HG03103 (cell line): ENCODE measurements around the gene ACP6.
"Not testable (repeated sequence)": the region's sequence is repeated elsewhere in the genome, so short reads cannot be mapped to it uniquely, and the experiment has no call there.

Source experiments
- ATAC-seq: cut with Tn5 transposase; IDR thresholded peaks from one replicate; pipeline ENCODE4 v1.9.1; 2021; ENCODE audit warnings: low read depth; ENCODE audit not compliant: unreplicated experiment

The ACP6 gene

DNA sequence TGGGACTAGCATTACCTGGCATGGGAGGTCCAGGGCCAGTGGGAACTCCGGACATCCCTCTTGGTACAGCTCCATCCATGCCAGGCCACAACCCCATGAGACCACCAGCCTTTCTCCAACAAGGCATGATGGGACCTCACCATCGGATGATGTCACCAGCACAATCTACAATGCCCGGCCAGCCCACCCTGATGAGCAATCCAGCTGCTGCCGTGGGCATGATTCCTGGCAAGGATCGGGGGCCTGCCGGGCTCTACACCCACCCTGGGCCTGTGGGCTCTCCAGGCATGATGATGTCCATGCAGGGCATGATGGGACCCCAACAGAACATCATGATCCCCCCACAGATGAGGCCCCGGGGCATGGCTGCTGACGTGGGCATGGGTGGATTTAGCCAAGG, 45.8 kb downstream of the ACP6 start:
- no peak for ATAC-seq

DNA sequence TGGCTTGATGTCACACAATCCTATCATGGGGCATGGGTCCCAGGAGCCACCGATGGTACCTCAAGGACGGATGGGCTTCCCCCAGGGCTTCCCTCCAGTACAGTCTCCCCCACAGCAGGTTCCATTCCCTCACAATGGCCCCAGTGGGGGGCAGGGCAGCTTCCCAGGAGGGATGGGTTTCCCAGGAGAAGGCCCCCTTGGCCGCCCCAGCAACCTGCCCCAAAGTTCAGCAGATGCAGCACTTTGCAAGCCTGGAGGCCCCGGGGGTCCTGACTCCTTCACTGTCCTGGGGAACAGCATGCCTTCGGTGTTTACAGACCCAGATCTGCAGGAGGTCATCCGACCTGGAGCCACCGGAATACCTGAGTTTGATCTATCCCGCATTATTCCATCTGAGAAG, 46.3 kb downstream of the ACP6 start:
- no peak for ATAC-seq

DNA sequence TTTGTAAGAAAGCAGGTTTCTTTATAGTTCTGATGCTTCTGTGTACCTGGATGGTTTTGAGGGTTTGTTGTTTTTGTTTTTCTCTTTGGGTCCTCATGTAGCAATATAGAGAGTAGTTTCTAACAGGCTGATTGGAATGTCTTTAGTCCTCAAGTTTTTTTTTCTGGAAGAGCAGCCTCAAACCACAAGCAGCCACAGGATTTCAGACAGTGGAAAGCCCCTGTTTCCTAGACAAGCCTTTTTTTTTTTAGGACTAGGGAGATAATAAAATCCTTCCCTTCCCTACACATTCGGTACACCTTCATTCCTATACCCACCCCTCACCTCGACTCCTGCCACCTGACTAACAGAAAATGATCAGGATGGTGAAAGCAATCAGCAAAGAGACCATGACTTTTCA, 47.6 kb downstream of the ACP6 start:
- ATAC-seq, result no peak

DNA sequence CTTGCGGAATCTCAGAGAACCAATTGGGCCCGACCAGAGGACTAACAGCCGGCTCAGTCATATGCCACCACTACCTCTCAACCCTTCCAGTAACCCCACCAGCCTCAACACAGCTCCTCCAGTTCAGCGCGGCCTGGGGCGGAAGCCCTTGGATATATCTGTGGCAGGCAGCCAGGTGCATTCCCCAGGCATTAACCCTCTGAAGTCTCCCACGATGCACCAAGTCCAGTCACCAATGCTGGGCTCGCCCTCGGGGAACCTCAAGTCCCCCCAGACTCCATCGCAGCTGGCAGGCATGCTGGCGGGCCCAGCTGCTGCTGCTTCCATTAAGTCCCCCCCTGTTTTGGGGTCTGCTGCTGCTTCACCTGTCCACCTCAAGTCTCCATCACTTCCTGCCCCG, 49.8 kb downstream of the ACP6 start:
- ATAC-seq, result no peak

DNA sequence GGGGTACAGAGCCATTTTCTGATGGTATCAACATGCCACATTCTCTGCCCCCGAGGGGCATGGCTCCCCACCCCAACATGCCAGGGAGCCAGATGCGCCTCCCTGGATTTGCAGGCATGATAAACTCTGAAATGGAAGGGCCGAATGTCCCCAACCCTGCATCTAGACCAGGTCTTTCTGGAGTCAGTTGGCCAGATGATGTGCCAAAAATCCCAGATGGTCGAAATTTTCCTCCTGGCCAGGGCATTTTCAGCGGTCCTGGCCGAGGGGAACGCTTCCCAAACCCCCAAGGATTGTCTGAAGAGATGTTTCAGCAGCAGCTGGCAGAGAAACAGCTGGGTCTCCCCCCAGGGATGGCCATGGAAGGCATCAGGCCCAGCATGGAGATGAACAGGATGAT, 50.6 kb downstream of the ACP6 start:
- ATAC-seq, result no peak

DNA sequence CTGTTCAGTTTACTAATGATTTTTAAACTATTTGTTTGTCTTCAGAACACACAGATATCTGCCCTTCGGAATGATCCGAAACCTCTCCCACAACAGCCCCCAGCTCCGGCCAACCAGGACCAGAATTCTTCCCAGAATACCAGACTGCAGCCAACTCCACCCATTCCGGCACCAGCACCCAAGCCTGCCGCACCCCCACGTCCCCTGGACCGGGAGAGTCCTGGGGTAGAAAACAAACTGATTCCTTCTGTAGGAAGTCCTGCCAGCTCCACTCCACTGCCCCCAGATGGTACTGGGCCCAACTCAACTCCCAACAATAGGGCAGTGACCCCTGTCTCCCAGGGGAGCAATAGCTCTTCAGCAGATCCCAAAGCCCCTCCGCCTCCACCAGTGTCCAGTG, 51.6 kb downstream of the ACP6 start:
- ATAC-seq, result no peak

DNA sequence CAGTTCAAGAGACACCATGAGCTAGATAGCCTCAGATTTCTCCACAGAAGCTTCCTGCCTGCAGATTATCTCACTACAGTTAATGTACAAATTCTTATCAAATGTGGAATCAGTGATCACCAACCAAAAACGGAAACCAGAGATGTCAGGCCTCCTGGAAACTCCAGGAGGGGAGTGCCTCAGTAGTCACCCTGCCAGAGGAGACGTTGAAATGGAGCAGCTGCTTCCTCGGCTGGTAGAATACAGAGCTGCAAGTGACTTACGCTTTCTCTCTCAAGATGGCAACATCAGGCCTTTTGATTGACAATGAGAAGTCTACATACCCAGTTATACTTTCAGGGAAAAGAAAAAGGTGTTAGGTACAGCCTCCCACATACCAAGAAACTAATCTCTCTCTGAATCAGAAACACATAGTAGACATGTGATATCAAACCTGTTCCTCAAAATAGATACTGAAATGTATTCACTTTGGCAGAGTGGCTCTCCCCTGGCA, 52.2 kb downstream of the ACP6 start:
- no peak for ATAC-seq

DNA sequence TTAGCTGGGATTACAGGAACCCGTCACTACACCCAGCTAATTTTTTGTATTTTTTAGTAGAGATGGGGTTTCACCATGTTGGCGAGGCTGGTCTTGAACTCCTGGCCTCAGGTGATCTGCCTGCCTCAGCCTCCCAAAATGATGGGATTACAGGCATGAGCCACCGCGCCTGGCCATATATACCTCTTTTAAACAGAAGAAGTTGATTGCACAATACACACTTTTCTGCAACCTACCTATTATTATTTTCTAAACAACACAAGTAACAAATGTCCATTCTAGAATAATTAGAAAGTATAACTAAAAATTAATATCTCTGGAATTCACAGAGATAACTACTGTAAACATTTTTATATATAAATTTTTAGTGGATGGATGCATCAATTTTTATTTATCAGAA, 55.4 kb downstream of the ACP6 start:
- ATAC-seq, result not testable (repeated sequence)

DNA sequence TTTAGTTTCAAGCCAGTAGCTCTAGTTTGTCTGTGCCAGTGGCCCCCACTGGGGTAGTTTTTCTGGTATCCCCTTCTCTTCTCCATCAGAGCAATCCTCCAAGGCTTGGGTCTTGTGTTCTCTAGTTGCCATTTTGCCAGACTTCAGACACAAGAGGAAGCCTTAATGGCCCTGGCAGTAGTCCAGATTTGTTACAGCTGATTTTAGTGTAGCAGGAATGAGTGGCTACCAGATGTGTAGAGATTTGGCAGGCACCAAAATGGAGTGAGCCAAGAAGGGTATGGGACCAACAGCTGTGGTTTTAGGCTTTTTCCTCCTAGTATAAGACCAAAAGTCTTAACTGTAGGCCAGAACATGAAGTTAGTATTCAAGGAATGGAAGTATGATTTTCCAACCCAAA, 56.8 kb downstream of the ACP6 start:
- no peak for ATAC-seq

DNA sequence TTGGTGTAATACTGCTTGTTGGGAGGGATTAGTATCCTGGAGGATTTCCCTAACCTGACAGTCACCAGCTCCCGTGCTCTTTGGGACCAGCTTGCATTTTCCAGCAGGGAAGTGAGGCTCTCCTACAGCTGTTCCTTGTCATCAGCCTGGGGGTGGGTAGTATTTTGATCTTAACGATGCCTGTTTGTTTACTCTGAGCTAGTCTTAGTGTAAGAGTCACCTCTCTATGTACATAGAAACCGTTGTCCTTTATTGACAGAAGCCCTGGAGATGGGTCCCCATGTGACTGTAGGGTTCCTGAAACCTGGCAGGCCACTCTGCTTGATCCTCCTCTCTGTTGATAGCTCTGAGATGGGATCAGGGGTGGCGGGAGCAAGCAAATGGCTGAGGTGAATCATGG, 58.0 kb downstream of the ACP6 start:
- ATAC-seq, result no peak

DNA sequence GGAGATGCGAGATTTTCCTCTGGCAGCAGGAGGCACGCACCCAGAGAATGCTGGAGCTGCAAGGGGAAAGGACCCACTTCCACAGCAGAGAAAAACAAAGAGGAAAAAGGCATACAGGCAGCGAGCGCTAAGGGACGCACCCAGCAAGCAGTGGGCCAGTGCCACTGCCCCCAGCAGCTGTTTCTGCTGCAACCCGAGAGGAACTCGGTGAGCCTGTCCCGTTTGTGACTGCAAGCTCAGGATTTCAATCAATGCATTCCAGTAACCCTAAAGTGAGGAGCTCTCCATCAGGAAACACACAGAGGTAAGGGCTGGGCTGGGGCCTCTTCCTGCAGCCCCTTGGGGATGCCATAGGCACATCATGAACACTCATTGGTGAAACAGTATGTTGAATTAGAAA, 58.7 kb downstream of the ACP6 start:
- no peak for ATAC-seq

DNA sequence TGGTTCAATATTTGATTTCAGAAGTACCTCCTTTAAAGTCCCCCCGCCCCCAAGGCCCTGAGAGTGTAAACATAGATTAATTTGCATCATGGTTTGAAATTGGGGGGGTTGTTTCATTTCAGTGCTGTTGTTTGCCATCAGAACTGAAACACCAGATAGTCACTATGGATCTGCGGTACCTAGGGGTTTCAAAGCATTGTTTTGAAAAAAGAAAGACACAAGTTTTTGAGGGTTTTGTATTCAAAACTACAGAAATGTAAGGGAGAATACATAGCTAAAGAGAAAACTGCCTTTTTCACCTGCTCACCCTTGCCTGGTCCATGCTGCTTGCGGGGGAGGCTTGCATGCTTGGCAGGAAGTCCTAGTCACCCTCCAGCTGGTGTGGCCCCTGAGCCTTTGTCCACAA, 59.3 kb downstream of the ACP6 start:
- no peak for ATAC-seq

DNA sequence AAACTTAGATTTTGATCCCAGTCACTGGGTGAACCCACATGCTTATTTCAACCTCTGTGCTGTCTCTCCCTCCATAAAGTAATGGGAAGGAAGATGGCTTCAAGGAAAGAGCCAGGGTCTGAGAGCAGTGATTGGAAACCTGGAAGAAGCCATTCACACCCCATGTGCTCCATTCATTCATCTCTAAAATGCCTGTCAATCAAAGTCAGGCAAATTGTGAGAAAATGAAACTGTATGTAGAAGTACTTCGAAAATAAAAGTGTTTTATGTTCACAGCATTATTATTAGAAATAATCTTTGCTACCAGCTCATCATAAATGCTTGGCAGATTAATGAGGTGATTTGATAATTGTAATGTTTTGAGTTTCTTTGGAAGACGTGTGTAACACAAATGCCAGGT, 61.0 kb downstream of the ACP6 start:
- ATAC-seq, result no peak

DNA sequence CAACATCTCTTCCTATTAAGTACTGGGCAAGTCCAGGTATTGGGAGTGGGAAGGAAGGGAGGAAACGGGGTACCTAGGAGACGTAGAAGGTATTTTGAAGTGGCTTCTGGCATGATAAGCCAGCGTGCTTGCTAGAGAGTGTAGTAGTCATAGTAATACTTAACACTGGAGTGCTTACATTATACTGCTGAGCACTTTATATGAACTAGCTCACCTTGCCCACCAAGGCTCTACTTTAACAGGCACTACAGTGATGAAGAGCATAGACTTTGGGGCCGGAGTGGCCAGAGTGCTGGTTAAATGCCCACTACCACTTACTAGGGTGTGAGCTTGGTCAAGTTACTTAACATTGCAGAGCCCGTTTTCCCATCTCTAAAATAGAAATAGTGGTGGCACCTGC, 61.7 kb downstream of the ACP6 start:
- no peak for ATAC-seq

DNA sequence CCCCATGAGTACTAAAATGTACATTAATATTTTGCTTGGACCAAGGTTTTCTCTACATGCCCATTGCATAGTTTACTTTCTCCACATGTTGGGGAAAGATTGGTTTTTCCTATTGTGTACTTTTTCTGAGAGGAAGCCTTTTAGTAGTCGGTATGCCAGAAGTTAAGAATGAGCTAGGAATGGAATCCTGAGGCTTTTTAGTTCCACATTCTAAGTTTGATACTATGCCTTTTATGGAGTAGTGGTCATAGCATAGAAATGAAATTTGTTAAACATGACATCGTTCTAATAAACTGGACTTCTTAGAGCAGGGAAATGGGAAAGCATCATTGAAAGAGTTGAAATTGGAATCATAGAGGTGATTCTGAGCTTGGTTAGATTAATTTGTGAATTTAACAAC, 64.7 kb downstream of the ACP6 start:
- ATAC-seq, result no peak

DNA sequence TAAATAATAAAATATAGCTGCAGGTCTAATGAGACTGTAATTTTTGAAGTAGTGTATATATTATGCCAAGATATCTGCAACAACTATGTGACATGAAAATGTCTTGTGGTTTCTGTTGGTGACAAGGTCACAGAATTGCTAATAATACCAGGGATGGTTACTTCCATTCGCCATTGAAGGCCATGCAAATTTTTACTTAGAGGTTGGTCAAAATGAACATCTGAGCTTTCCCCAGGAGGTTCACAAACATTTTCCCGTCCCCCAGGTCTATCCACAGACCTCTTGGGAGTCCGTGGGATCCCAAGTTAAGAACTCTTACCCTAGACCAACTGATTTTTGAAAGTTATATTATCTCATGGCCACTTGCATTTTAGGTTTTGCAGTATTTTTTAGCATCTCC, 66.3 kb downstream of the ACP6 start:
- no peak for ATAC-seq

DNA sequence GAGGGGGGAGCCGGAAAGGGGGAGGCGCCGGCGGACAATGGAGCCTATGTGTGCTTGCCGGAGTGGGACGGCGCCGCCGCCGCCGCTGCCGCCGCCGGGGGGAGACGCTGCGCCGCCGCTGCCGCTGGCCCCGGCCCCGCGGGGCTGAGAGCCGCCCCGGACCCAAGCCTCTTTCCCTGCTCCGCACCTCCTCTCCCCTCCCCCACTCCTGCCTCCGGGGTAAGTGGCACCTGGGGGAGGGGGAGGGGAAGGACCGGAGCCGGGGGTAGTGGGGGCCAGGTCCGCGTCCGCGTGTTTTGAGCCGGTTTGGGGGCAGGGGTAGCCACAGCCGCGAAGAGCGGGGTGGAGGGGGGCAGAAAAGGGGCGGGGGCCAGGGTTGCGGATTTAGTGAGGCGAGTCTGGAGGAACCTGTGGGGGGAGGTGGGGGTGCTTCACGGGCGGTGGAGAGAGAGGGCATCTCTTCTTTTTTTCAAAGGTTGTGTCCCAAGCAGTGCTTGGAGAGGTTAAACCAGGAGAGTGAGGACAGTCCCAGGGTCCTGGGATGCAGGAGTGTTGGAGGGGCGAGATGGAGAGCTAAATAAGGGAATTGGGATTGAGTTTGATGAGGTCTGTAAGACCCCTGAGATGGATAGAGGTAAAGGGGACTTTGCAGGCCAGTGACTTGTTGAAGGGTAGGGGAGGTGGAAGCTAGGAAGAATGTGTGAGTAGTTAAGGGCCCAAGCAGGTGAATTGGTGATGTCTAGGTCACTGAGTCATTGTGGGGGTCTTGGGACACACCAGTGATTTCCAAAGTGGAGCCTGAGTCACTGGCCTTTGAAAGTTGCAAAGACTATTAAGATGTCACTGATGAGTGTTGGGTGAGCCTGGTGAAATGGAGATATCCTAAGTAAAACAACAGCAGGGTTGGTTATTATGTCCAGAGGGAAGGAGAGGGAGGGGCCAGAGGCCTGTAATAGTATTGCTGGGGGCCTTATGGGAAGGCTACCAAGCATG, 69.9 kb downstream of the ACP6 start:
- no peak for ATAC-seq

DNA sequence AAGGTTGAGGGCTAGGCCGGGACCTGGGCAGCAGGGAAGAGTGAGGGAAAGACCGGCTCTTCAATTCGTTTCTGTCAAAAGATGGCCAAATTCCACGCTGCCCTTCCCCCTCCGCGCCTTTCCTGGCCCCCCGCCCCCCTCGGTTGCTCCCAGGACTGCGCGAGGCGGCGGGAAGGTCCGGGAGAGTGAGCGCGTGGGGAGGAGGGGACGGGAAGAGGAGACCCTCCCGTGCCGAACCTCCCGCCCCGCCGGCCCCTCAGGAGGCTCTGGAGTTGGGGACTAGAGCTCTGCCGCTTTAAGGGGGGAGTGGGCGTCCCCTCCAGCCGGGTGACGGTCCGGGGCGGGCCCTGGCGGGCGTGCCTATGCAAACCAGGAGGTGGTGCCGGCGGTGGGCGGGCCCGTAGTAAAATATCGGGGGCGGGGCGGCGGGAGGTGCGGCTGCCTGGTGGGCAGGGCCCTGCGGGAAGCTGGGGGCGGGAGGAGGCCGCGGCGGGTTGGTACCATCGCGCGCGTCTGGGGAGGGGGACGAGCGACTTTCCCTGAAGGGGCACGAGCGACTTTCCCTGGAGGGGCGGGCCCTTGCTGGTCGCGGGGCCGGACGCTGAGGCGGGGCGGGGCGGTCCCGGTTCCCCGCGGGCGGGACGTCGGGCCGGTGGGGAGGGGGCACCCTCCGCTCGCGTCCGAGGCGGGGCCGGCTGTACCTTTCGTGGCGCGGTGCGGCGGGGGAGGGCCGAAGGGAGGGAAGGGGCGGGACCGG, 70.8 kb downstream of the ACP6 start:
- ATAC-seq, result peak; percentile 62

DNA sequence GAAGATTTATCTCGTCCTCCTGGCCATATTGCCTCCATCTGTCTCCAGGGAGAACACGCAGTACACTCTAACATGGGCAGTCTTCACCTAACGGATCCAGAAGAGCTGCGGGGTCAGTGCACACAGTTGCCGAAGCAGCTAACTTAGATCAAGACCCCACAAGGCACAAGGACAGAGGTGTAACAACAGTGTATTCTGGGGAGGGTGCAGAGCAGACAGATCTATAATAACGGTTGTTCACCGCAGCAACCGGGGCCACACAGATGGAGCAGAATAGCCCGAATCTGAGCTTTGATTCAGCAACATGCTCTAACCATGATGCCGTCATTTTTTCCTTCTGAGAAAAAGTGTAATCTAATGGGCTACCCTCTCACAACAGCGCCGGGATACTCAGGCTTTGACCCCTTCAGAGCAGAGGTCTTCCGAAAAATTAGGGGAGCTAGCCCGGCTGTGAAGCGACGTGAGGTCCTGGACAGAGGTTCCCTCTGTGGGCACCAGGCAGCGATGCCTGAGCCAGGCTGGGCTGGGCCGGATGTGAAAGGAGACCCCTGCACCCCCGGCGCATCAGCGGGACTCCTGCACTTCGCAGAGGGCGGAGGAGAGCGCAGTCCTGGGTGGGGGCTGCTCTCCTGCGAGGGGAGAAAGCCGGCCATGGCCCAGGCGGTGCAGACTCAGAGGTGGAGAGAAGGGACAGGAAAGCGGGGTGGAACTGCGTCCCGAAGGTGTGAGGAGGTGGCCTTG, 71.5 kb downstream of the ACP6 start:
- ATAC-seq, result peak; percentile 6

DNA sequence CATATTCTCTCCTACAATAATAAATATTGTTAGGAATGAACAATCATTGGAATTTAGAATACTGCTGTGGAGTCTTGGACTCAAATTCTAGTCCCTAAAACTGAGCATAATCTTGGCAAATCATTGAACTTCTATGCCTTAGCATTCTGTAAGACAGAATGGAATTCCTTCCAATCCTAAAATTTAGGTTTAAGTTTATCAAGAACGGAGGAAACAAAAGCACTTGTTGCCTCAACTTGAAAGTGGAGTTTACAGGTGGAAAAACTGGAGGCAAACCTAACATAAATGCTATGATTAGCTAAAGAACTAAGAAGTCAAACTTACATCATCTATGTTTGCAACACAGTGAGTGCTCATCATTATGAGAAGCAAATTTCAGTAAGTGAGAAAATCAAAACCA, 73.3 kb downstream of the ACP6 start:
- no peak for ATAC-seq
